Inflammatory macrophage treated with lipopolysaccharide for 4 hours (primary cell): ENCODE results near the gene PAQR4.

ENCODE experiments used
- DNase-seq: peaks from one replicate; pipeline ENCODE4 v3.0.0-alpha.2; 2020

The PAQR4 gene

DNA sequence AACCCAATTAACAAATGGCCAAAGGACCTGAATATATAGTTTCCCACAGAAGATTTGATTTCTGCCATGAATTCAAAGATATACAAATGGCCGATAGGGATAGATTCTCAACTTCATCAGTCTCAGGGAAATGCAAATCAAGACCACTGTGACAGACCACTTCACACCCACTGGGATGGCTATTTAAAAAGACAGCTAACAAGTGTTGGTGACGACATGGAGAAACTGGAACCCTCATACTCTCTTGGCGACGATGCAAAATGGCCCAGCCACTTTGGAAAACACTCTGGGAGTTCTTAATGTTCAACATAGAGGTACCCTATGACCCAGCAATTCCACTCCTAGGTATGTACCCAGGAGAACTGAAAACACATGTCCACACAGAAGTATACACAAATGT lies 22.5 kb upstream of the PAQR4 start:
- no peak for DNase-seq

DNA sequence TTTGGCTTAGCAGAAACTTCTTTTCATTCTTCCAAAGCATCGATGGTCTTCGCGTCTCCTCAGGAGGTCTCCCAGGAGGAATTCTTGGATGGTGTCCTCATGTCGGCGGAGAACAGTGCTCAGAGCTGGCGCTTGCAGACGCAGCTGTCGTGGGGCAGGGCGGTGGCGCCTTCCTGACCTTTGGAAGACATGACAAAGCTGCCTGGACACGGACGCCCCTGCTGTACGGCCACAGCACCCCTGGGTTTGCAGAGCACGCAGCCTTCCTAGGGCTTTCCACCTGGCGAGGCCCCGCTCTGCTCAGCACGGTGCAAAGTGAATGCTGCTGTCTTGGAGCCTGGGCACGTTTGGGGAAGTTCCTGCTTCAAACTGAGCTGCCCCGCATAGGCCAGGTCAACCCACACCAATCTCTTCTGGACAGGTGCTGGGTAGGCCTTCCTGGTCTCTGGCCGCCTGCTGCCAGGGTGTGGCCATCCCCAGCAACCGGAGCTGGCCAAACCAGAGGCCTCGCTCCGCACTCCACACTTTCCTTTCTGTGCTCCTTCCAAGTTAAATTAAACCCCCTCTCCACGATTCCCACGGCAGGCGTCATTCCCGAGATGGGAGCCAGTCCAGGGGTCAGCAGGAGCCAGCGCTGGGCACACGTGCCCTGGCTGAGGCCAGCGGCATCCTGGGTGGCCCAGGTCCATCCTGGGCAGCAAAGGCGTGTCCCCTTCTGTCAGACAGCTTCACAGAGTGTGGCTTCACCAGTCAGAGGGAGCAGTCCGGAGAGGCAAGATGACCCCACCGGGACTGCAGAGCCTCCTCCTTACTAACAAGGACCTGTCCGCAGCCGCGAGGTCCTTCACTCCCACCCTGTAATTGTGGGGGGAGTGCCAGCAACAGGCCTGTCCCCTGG lies 20.1 kb upstream of the PAQR4 start:
- DNase-seq, result no peak

DNA sequence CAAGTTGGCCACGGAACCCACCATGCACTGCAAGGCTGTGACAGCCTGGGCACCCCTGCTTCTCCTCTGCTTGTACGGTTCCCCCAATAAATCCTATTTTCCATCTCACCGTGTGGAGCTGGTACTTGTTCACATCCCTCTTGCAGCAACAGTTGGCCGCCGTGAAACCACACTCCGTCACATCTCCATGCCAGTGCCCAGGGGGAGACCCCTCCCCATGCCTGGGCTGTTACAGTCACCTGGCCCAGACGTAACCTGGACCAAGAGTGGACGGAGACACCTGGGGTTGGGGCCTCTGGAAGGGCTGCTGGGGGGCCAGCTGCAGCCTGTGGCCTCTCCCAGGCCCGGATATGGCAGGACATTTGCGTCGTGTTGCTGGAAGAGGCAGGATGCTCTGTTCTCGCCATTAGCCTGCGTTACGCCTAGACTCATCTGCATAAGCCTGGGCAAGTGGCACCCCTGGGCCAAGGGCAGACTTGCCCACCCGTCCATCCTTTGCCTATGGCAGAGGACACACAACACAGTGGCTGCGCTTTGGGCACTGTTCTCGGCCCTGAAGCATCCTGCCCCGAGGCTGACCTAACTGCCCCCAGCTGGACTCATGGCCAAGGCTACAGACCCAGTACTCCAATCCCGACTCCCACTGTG lies 19.3 kb upstream of the PAQR4 start:
- no peak for DNase-seq

DNA sequence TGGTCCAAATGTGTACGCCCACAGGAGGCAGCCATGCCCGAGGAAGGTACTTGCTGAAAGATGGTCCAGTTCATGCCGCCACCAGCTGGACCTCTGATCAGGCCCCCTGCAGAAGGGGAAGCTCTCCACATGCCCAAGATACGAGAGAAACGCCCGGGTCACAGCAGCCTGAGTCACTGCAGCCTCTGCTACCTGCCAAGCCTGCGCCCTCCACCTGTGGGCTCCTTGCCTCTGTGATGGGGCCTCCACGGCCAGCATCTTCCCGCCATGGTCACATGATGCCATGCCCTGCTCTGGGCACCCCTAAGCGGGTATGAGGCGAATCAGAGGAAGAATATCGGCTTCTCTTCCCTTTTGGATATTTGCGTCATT lies 18.8 kb upstream of the PAQR4 start:
- DNase-seq, result no peak

DNA sequence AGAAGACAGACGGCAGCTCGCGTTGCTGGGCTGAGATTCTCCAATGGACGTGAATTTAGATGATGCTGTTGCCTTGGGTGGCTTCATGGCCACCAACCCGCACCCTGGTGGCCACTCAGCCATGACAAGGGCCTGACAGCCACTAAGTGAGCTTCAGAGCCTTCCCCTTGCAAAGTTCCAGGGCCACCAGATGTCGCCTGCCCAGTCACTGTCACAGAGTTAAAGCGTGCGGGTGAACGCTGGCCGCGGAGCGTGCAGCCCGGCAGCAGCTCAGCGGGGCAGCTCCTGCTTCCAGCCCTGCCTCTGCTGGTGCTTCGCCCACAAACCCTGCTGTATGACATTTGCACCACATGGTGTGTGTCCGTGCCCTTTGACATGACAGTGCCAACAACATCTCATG lies 18.4 kb upstream of the PAQR4 start:
- no peak for DNase-seq

DNA sequence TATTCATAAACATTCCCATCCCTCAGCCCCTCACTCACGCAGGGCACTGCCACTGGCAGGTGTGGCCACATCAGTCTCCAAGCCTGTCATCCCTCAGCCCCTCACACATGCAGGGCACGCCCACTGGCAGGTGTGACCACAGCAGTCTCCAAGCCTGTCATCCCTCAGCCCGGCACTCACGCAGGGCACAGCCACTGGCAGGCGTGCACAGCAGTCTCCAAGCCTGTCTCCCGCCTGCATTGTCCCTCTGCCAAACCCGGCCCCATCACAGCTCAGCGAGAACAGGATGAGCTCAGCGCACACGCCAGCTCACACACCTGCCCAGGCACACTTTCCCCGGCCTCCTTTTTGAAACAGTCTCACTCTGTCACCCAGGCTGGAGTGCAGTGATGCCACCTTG lies 16.5 kb upstream of the PAQR4 start:
- no peak for DNase-seq

DNA sequence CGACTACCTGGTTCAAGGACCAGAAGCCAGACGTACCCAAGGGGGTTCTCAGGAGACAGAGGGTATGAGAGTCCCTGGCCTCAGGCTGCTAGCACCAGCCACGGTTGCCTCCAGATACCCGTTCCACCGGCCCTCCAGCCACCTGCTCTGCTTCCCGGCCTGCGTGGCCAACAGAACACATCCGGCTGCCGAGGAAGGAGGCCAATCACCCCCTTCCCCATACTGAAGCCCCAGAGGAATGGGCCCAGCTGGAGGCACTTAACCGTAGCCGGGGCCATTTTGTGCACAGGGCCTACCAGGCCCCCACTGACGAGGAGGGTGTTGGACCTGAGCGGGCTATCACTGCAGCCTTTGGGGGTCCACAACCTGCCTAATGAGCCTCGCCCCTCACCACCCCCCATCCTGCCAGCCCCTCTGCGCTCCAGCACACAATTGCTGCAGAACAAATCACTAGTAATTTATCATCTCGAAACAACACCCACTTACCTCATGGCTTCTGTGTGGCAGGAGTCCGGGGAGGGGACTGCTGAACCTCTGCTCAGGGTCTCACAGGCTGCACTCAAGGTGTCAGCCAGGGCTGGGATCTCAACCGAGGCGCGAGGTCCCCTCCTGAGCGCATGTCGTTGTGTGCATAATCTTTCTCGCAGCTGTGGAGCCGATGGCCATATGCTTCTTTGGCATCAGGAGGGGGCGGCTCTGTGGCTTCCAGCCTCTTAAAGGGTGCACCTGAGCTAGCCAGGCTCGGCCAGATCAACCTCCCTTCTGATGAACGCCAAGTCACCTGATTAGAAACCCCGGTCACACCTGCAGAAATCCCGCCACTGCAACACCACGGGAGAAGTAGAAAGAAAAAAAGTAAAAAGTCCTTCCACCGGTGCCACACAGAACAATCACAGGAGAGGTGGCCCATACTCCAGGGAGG lies 15.2 kb upstream of the PAQR4 start:
- no peak for DNase-seq

DNA sequence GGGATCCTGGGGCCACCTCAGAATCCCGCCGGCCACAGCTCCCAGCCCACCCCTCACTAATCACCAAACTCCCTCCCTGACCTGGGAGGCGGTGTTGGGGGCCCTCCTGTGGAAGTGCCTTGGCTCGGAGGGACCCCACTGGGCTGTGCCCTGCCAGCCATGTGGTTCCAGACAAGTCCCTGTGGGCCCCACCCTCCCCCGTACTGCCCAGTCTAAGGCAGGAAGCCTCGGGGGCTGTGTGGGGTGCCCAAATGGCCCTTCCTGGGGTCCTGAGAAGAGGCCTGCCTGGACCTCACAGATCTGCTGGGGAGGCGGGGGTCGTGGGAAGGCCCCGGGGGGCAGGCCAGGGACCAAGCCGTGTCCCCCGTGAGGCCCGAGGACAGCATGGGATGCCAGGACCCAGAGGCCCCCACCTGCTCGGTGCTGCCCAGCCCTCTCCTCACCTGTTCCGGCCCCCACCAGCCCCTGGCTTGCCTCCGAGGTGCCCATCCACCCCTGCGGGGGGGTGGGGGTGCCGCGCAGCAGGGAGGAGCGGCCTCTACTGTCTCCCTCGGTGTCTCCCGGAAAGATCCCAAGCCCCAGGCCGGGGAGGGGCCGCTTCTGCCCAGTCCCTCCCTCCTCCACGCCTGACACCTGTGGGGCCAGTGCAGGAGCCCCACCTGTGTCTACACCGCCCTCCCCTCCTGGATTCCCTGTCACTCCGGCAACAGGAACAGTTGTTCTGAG lies 14.3 kb upstream of the PAQR4 start:
- no peak for DNase-seq

DNA sequence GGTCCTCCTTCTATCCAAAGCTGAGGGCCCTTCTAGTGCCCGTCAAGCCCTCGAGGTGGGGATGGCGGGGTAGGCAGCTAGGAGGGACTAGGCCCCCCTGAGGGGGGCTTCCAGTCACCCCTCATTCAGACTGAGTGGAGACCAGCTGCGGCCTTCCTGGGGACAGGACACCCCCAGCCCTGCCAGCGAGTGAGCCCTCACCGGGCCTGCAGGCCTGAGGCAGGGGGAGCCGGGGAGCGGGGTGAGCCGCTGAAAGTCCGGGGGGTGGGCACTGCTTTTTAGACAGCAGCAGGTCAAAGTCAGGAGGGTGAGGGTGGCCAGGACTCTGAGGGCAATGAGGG lies 13.7 kb upstream of the PAQR4 start:
- no peak for DNase-seq

DNA sequence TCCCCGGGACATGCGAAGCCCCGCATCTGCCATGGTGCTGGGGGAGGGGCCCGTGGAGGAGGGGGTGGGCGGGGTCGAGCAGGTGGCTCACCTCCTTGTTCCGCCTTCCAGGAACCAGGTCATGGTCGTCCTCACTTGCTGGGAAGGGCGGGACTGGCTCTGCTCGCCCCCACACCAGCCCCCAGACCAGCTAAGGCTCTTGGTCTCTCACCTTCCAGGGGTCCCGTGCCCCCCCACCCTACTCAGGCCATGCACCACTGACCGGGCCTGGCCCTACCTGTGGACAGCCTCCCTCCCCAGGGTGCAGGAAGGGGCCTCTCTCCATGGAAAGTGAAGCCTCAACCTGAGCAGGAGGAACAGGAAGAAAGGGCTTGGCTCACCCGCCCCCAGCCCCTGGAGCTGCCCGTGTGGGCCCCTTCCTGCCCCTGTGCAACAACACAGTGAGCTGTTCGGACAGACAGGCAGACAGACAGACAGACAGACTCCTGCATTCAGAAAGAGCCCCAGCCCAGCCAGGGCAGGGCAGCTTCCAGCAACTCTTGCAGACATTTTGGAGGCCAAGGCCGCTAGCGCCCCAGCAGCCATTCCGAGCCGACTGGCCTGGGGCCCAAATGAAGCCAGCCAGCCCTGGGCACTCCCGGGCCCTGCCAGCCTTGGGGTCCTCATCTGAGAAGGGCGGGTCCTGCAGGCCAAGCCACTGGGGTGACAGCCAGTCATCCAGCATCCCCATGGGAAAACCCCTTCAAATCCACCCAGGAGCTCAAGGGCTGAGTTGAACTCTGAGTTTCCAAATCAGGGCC lies 13.2 kb upstream of the PAQR4 start:
- peak; percentile 86 for DNase-seq

DNA sequence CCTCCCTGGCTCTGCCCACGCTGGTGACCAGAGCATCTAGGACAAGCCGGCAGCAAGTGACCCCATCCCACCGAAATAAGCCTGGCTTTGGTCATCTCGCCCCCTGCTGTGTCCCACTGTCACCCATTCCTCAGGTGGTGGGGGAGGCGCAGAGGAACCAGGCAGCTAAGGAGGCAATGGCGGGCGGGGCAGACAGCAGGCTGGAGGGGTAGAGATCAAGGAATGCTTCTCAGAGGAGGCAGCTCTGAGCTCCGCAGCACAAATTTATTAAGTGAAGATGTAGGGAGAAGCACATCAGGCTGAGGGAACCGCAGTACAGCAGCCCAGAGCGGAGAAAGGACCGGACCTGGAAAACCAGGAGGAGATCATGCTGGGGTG lies 12.6 kb upstream of the PAQR4 start:
- DNase-seq, result no peak

DNA sequence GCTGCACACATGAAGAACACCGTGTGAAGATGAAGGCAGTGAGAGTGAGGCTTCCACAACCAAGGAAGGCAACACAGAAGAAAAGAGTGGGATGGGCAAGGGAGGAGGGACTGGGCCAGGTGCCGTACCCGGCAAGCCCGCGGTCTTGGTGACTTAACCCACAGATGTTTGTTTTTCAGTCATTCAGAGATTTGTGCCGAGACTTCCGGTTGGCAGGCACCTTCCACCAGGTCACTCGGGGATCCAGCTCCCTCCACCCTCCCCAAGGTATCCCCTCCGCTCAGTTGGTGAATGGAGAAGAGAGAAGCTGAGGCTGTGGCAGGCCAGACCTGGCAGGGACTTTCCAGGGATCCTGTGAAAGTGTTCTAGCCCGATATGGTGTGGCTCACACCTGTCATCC lies 9.9 kb upstream of the PAQR4 start:
- DNase-seq, result no peak

DNA sequence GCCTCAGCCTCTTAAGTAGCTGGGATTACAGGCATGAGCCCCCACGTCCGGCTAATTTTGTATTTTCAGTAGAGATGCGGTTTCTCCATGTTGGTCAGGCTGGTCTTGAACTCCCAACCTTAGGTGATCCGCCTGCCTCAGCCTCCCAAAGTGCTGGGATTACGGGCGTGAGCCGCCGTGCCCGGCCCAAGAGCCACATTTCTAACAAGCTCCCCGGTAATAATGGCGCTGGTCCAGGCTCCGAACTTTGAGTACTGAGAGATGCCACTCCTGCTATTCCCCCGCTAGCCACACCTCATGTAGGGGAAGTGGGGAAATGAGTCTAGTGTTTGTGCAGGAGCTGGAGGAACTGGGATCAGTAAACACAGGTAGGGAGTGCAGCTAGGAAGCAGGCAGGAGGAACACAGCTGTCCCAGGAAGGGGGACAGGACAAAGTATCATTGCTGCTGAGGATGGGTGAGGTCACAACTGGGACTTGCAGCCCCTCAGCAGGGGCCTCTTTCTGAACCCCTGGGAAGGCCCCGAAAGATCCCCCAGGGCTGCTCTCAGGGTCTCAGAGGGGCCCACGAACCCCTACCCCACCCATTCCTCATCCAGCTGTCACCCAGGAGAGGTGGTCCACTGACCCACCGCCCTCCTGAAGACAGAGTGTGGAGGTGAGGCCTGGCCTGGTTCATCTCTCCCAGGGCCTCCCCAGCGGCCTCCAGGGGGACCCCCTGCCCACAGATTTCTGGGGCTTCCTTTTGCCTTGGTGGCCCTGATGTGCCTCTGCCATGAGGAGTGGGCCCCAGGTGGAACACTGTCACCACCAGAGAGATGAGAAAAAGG lies 8.8 kb upstream of the PAQR4 start:
- no peak for DNase-seq

DNA sequence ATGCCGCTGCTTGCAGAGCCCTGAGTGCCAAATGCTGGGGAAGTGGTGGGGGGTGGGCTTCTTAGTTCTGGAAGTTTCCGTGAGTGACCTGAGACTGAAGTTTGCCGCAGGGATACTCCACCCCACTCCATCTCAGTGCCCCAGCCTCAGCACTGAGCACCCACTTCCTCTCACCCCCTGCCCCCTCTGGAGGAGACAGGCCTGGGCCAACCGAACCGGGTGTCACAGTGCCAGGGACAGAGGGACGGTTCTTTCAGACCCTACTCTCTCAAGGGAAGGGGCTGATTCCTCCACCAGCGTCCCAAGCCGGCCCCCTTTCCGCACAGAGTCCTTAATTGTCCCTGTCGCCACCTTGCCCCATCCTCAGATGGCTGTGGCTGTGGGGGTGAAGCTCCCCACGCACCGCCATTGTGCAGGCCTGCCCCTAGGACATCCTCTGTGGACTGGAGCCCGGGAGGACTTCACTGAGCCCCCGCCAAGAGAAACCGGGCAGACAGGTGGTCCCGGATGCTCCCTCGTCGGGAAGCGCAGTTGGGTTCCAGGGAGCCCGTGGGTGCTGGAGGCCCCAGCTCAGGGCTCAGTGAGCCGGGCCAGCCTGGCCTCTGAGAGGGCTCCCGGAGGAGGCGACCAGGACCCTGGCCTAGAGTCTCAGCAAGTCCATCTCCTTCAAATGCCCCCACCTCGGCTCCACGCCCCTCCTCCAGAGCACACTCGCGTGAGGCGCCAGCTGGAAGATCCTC lies 6.6 kb upstream of the PAQR4 start:
- no peak for DNase-seq

DNA sequence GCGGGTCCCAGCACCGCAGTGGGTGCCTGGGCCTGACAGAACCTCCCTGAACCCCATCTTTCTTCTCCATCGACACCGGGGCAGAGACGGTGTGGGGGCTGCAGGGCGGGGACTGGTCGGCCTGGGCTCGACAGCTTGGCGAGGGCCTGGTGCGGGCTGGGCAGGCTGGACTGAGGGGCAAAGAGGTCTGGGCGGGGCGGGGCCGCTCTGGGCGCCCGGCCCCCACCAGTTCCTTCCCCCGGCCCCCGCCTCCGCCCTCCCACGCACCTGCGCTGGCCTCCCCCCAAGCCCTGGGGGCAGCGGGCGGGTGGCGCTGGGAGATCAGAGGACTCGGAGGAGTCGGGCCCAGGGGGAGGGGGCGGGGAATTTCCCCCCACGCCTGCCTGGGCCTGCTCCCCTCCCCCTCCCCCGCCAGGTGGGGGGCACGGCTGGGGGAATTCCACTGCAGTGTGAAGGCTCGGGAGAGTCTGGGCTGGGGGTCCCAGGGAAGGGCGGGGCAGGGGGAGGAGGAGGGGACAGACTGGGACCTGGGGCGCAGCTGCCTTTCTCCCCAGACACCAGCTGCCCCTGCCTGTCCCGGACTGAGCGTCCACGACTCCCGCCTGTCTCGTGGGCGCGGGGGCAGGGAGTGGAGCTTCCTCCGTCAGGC lies 6.0 kb upstream of the PAQR4 start:
- no peak for DNase-seq

DNA sequence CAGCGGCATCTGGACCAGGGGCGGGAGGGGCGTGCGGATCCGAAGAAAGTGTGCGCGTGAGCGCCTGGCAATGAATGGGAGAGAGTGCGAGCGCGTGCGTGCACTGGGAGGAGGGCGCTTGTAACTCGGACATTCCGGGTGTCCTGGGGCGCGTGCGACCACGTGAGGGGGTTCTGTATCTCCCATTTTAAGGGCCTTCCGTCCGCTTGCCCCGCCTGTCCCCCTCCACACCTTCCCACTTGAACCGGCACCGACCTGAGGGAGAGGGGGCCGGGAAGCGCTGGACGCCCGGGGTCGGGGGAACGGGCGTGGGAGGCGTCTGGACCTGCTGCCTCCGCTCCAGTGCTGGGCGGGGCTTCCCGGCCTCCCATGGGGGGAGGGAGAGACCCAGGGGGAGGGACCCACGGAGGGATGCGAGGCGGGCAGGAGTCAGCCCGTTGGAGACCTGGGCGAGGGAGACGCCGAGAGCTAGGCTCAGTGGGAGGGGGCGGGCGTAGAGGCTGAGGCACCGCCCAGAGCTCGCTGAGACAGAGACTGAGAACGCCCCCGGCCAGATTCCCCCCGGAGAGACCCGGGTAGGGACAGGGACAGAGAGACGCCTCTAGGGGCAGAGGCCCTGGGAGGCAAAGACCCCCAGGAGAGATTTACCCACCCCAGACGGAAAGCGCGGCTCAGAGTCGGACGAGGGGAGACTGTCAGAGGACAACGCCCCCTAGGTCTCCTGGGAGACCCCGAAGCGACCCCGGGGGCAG lies 5.2 kb upstream of the PAQR4 start, which contains the start of gene KREMEN2:
Gene KREMEN2, plus strand, starts transcription at position 553 of the 752 bp plus-strand sequence. CDS start 246 bp downstream, outside the sequence.
- DNase-seq, result peak; percentile 7

DNA sequence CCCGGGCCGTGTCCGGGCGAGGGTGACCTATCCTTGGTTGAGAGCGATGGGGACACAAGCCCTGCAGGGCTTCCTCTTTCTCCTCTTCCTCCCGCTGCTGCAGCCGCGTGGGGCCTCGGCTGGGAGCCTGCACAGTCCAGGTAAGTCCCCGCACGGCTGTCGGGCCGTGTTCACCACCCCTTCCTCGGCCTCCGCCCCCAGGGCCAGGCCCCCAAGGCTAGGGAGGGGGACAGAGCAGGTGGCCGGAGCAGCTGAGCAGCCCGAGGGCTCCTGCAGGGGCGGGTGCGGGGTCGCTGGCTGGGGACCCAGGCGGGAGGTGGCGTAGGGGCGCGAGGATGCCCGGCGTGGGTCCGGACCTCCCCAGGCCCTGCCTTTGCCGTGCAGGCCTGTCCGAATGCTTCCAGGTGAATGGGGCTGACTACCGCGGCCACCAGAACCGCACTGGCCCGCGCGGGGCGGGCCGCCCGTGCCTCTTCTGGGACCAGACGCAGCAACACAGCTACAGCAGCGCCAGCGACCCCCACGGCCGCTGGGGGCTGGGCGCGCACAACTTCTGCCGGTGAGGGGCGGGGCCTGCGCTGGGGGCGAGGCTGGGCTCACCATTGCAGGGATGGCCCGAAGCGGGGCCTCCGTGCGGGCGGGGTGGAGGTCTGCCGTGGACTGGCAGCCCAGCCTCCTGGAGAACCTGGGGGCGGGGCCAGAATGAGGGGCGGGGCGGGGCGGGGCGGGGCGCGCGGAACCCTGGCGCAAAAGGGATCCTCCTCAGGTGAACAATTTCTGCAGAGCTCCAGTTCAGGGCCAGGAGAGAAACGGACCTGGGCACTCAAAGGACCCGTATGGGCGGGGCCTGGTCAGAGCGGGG lies 4.4 kb upstream of the PAQR4 start:
- peak; percentile 33 for DNase-seq
